Subcutaneous abdominal adipose tissue (tissue), 5 donors: ENCODE measurements around the gene HAND1.

Experiments used
- H3K27ac ChIP-seq: one replicate; pipeline ENCODE4 v1.7.0; 2013; ENCODE audit warnings: low read depth, mild to moderate bottlenecking, inconsistent platforms, low read length, moderate library complexity
- H3K27me3 ChIP-seq, 5 donors: one replicate each; pipeline ENCODE4 v1.7.0; 2013; ENCODE audit warnings: low read length in 5 of 5, inconsistent platforms in 1 of 5; ENCODE audit not compliant: control insufficient read depth in 5 of 5, insufficient read depth in 4 of 5
- H3K36me3 ChIP-seq, 5 donors: one replicate each; pipeline ENCODE4 v1.7.0; 2013; ENCODE audit warnings: low read length in 5 of 5; ENCODE audit not compliant: control insufficient read depth in 5 of 5, insufficient read depth in 5 of 5
- H3K4me1 ChIP-seq, 5 donors: one replicate each; pipeline ENCODE4 v1.7.0; 2013; ENCODE audit warnings: low read length in 5 of 5, mild to moderate bottlenecking in 3 of 5, moderate library complexity in 1 of 5; ENCODE audit not compliant: control insufficient read depth in 5 of 5, insufficient read depth in 5 of 5
- H3K4me3 ChIP-seq, 5 donors: one replicate each; pipeline ENCODE4 v1.7.0; 2013; ENCODE audit warnings: low read length in 5 of 5, low read depth in 1 of 5
- H3K9ac ChIP-seq, 5 donors: one replicate each; pipeline ENCODE4 v1.7.0; 2013; ENCODE audit warnings: low read length in 5 of 5, mild to moderate bottlenecking in 4 of 5, moderate library complexity in 3 of 5
- H3K9me3 ChIP-seq, 5 donors: one replicate each; pipeline ENCODE4 v1.7.0; 2013; ENCODE audit warnings: low read length in 5 of 5; ENCODE audit not compliant: control insufficient read depth in 5 of 5
- donor health status: healthy.
- donor health status: healthy.
- donor health status: healthy.
- donor health status: healthy.
- donor health status: healthy.

Gene HAND1

GRCh38 chr5:154428208-154428607 lies 49.8 kb downstream of the HAND1 start:
- H3K9me3 ChIP-seq: no peaks in the 10 kb centered on the region
- H3K27ac ChIP-seq: no peak overlapping the region
- no peaks in the 10 kb centered on the region for H3K4me1 ChIP-seq
- H3K4me3 ChIP-seq: no peak overlapping the region
- H3K27me3 ChIP-seq: no peaks in the 10 kb centered on the region
- no peak overlapping the region for H3K9ac ChIP-seq
- H3K36me3 ChIP-seq: no peaks in the 10 kb centered on the region
